Ovary (tissue), 9 donors: ENCODE results near the gene QRFPR. TPM values are rescaled to one million over a fixed set of nuclear protein-coding genes. Genes with fewer than 3 reads are reported as not detected.

Source experiments
- DNase-seq, 5 donors: peaks; one replicate each; pipeline ENCODE4 v3.0.0-alpha.2; 2019 to 2020
- H3K27ac ChIP-seq, 2 donors: fragments of 200-600 bp; one replicate each; pipeline versions ENCODE4 v1.5.1 to v1.8.0; 2019 to 2022
- H3K27me3 ChIP-seq: fragments of 200-600 bp; one replicate; pipeline ENCODE4 v1.8.0; 2022
- H3K36me3 ChIP-seq: fragments of 200-600 bp; sonication (generic); one replicate; pipeline ENCODE4 v1.5.1; 2019
- H3K4me1 ChIP-seq: one replicate; pipeline ENCODE4 v1.8.1; 2013; ENCODE audit warnings: mild to moderate bottlenecking, moderate library complexity; ENCODE audit not compliant: insufficient read depth
- H3K4me3 ChIP-seq: fragments of 200-600 bp; sonication (generic); one replicate; pipeline ENCODE4 v1.5.1; 2017
- H3K9me3 ChIP-seq, 2 donors: fragments of 200-600 bp in 1 of 2; sonication (generic) in 1 of 2; one replicate each; pipeline versions ENCODE4 v1.5.1 to v1.8.1; 2013 to 2019; ENCODE audit warnings: mild to moderate bottlenecking in 1 of 2, moderate library complexity in 1 of 2
- CTCF ChIP-seq, 3 donors: fragments of 450-650 bp in 2 of 3; fragments of 200-600 bp in 1 of 3; IDR thresholded peaks; one replicate each; pipeline versions ENCODE4 v1.5.1 to v1.8.0; 2016 to 2022; ENCODE audit warnings: antibody characterized with exemption in 3 of 3, mild to moderate bottlenecking in 1 of 3
- EP300 ChIP-seq: sonication (generic); formaldehyde crosslinking; IDR thresholded peaks from one replicate; pipeline ENCODE4 v1.6.1; 2017; ENCODE audit warnings: antibody characterized with exemption
- POLR2A ChIP-seq: fragments of 450-650 bp; IDR thresholded peaks from one replicate; pipeline ENCODE4 v1.6.1; 2017; ENCODE audit warnings: antibody characterized with exemption, mild to moderate bottlenecking, moderate library complexity
- WGBS, 3 donors: extraction: QIAGEN DNeasy Blood & Tissue Kit in 1 of 3; methylation state at CpG; one replicate each; pipeline versions ENCODE4 v1.1.5 to v1.1.7; 2013 to 2017; 5-methylcytosine and 5-hydroxymethylcytosine counted together
- intact Hi-C, 4 donors: fragments of 100-400 bp; cut with DNase I; formaldehyde crosslinking; loops; one replicate each; pipeline versions ENCODE4 v1.11.0 to v1.15.1; 2022 to 2023
- polyA plus RNA-seq, 2 donors: library from polyadenylated mRNA; stranded (reverse); fragments of 200-250 nt in 1 of 2; fragments of 350-450 nt in 1 of 2; fragmentation: Illumina TruSeq in 1 of 2; extraction: RNeasy Lipid Tissue Mini Kit (QIAGEN cat#74804) in 1 of 2; gene quantifications; one replicate each; pipeline ENCODE4 v1.2.3, GENCODE V29; 2013 to 2014
- total RNA-seq, 7 donors: library from RNA; depleted of rRNA in 2 of 7; stranded (reverse); fragments of >200 nt in 2 of 7; fragmentation: NEBNext Ultra II Directional in 3 of 7; extraction: Animal tissue kit (Norgen Biotek cat#: 25700) in 3 of 7; gene quantifications; one replicate each; pipeline versions ENCODE4 v1.1.0 to v1.2.4, GENCODE V29; 2016 to 2023
- donor health status: DM: no; HTN: no; CAD: no; lungs with moderate emphysema.
- donor health status: DM: no; HTN: no; CAD: no.
- donor health status: Bipolar disorder and iron deficiency.
- donor health status: DM: yes; HTN: yes; CAD: no.
- donor health status: DM: no; HTN: no; CAD: no.
- donor health status: DM: yes; HTN: yes; CAD: no.

Gene QRFPR
- total and polyA plus RNA-seq, 9 donors = 0.27 to 1.4 (median 0.40) TPM; not detected in 2

GRCh38 chr4:121373841-121374240, 7.0 kb downstream of the QRFPR start:
- Histone ChIP-seq H3K9me3 (no peaks in the 10 kb centered on the region), H3K27me3 (no peaks in the 10 kb centered on the region), H3K36me3 (no peaks in the 10 kb centered on the region), H3K4me3 (no peak overlapping the region), H3K4me1 (no peaks in the 10 kb centered on the region), H3K27ac (no peak overlapping the region)
- DNase-seq = no peak
- 78 to 83% (median 80%) methylated on average over 6 of the region's 6 CpGs for WGBS, 3 donors
- no peak for TF ChIP-seq POLR2A
- TF ChIP-seq CTCF (IDR thresholded peaks at IDR 0.05) = no peak
- TF ChIP-seq EP300 = no peak
- intact Hi-C loops = loop anchor here in 2 of 4 donors (5.0 to 10.0 kb wide), 3 partner anchors 281 to 1187 kb away; no protein-coding TSS in a partner anchor

- TF ChIP-seq CTCF (IDR thresholded peaks at IDR 0.05) (peak in 1 of 3 donors; percentile 31), POLR2A (no peak)
These were observed 10.0 kb downstream of the QRFPR start for GRCh38 chr4:121370729-121371325.

GRCh38 chr4:121360495-121360894, 20.3 kb downstream of the QRFPR start:
- DNase-seq = no peak
- H3K27ac ChIP-seq = no peak overlapping the region
- TF ChIP-seq EP300 (no peak), CTCF (IDR thresholded peaks at IDR 0.05) (no peak), POLR2A (no peak)
- intact Hi-C loops = loop anchor here in 1 of 4 donors (10.0 kb wide), 1 partner anchor 394 kb away; no protein-coding TSS in a partner anchor
- no peak overlapping the region for H3K4me3 ChIP-seq
- H3K4me1 ChIP-seq = no peaks in the 10 kb centered on the region
- H3K9me3 ChIP-seq = no peaks in the 10 kb centered on the region
- no peaks in the 10 kb centered on the region for H3K36me3 ChIP-seq
- no peaks in the 10 kb centered on the region for H3K27me3 ChIP-seq
- 83 to 86% (median 83%) methylated on average over 1 of the region's 1 CpG for WGBS, 3 donors

More at GRCh38 chr4:121370729-121371325, 10.0 kb downstream of the QRFPR start:
- DNase-seq = peak in 3 of 5 donors; percentile 30 to 40 (median 31)
- whole genome bisulfite sequencing, 3 donors = 56 to 77% (median 68%) methylated on average over 1 of the region's 1 CpG
- Histone ChIP-seq H3K4me1 (no peaks in the 10 kb centered on the region), H3K4me3 (no peak overlapping the region), H3K9me3 (no peaks in the 10 kb centered on the region), H3K27ac (no peak overlapping the region), H3K36me3 (no peaks in the 10 kb centered on the region), H3K27me3 (no peaks in the 10 kb centered on the region)
- intact Hi-C loops = loop anchor here in 2 of 4 donors (5.0 to 10.0 kb wide), 3 partner anchors 284 to 1184 kb away; no protein-coding TSS in a partner anchor

GRCh38 chr4:121358473-121358872, 22.3 kb downstream of the QRFPR start:
- Histone ChIP-seq H3K36me3 (no peaks in the 10 kb centered on the region), H3K9me3 (no peaks in the 10 kb centered on the region), H3K27me3 (no peaks in the 10 kb centered on the region), H3K4me1 (no peaks in the 10 kb centered on the region), H3K27ac (no peak overlapping the region), H3K4me3 (no peak overlapping the region)
- no peak for DNase-seq
- intact Hi-C loops = no loop called here
- TF ChIP-seq CTCF (IDR thresholded peaks at IDR 0.05) = no peak
